22Rv1 (cell line): ENCODE measurements around the gene DLG3.

ENCODE experiments used
- ZFX ChIP-seq: fragments of 450-650 bp; IDR thresholded peaks from 2 replicates; pipeline ENCODE4 v1.6.1; 2017; ENCODE audit warnings: antibody characterized with exemption, borderline replicate concordance
- TF ChIP-seq, protein P1 (sequence below): fragments of 450-650 bp; IDR thresholded peaks from 2 replicates; pipeline ENCODE4 v1.5.1; 2017; ENCODE audit warnings: mild to moderate bottlenecking

DNA sequence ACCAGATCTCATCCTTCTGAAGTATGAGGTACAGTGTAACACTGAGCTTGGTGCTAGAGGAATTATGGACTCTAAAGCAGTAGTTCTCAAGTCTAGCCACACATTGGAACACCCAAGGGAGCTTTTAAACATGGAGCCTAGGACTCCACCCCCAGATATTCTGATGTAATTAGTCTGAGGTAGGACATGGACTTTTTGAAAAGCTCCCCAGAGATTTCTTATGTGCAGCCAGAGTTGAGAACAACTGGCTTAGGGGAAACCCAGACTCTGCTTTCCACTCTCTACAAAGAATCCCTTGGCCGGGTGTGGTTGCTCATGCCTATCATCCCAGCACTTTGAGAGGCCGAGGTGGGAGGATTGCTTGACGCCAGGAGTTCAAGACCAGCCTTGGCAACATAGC is 33.2 kb upstream of the DLG3 start:
- TF ChIP-seq, protein P1, sequence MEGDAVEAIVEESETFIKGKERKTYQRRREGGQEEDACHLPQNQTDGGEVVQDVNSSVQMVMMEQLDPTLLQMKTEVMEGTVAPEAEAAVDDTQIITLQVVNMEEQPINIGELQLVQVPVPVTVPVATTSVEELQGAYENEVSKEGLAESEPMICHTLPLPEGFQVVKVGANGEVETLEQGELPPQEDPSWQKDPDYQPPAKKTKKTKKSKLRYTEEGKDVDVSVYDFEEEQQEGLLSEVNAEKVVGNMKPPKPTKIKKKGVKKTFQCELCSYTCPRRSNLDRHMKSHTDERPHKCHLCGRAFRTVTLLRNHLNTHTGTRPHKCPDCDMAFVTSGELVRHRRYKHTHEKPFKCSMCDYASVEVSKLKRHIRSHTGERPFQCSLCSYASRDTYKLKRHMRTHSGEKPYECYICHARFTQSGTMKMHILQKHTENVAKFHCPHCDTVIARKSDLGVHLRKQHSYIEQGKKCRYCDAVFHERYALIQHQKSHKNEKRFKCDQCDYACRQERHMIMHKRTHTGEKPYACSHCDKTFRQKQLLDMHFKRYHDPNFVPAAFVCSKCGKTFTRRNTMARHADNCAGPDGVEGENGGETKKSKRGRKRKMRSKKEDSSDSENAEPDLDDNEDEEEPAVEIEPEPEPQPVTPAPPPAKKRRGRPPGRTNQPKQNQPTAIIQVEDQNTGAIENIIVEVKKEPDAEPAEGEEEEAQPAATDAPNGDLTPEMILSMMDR, result no peak
- TF ChIP-seq ZFX, result no peak
